Urinary bladder (tissue), 2 donors: ENCODE data around the gene SRR. TPM values are rescaled to one million over a fixed set of nuclear protein-coding genes. Genes with fewer than 3 reads are reported as not detected.

Experiments used
- polyA plus RNA-seq: library from polyadenylated mRNA; stranded (reverse); fragments of 200-250 nt; gene quantifications from one replicate; pipeline ENCODE4 v1.2.3, GENCODE V29; 2013
- small RNA-seq: library from RNA; depleted of rRNA; stranded (forward); fragments of <200 nt; gene quantifications from one replicate; pipeline ENCODE3, GENCODE V24; 2014
- total RNA-seq: library from RNA; depleted of rRNA; stranded (reverse); fragments of >200 nt; gene quantifications from one replicate; pipeline ENCODE4 v1.2.3, GENCODE V29; 2014
- donor health status: healthy.

SRR gene
- total and polyA plus RNA-seq, 2 donors, result 13.7 to 20.4 TPM

Small RNA genes within 50 kb of the gene (small RNA-seq; reads per million reads assigned to genes)
- gene AC006435.3 (not detected), gene SNORD91A (512 reads per million, percentile 98 among the genes with 10 or more reads in this experiment), gene SNORD91B (122 reads per million, percentile 97 among the genes with 10 or more reads in this experiment)

Other genes starting within 250 kb of the SRR start
- gene HIC1, start 248.8 kb upstream of the SRR start, total RNA-seq, result 31.4 TPM
- 19.2 TPM for gene HIC1, start 248.8 kb upstream of the SRR start, polyA plus RNA-seq
- gene SMG6, start 165 bp upstream of the SRR start, total RNA-seq, result 29.3 TPM
- 37.5 TPM for gene SMG6, start 165 bp upstream of the SRR start, polyA plus RNA-seq
- 23.3 TPM for gene TSR1, start 32.5 kb downstream of the SRR start, total RNA-seq
- gene TSR1, start 32.5 kb downstream of the SRR start, polyA plus RNA-seq, result 21.9 TPM
- 37.6 TPM for gene SGSM2, start 33.6 kb downstream of the SRR start, total RNA-seq
- gene SGSM2, start 33.6 kb downstream of the SRR start, polyA plus RNA-seq, result 61.1 TPM
- gene MNT, start 97.1 kb downstream of the SRR start, total RNA-seq, result 7.5 TPM
- gene MNT, start 97.1 kb downstream of the SRR start, polyA plus RNA-seq, result 20.5 TPM
- gene METTL16, start 207.9 kb downstream of the SRR start, total RNA-seq, result 27.3 TPM
- 21.6 TPM for gene METTL16, start 207.9 kb downstream of the SRR start, polyA plus RNA-seq